OCI-LY1 (cell line): ENCODE results near the gene CDH13.

Experiments
- H2AFZ ChIP-seq: fragments of 200-600 bp; sonication (generic), shearing (Covaris generic); 2 replicates; pipeline ENCODE4 v1.6.0; 2014; ENCODE audit warnings: antibody characterized with exemption, mild to moderate bottlenecking, low read length
- H3F3A ChIP-seq: fragments of 200-600 bp; sonication (generic), shearing (Covaris generic); 2 replicates; pipeline ENCODE4 v1.6.0; 2014; ENCODE audit warnings: mild to moderate bottlenecking, antibody characterized with exemption, low read length, moderate library complexity; ENCODE audit not compliant: insufficient read depth
- H3K27ac ChIP-seq: fragments of 200-600 bp; sonication (generic); 2 replicates; pipeline ENCODE4 v1.5.1; 2014; ENCODE audit warnings: low read length, mixed run types, mild to moderate bottlenecking, low read depth; ENCODE audit not compliant: poor library complexity, severe bottlenecking
- H3K27me3 ChIP-seq: fragments of 200-600 bp; sonication (generic); 2 replicates; pipeline ENCODE4 v1.6.0; 2014; ENCODE audit warnings: antibody characterized with exemption, mild to moderate bottlenecking, low read length, moderate library complexity; ENCODE audit not compliant: insufficient read depth
- H3K36me3 ChIP-seq: fragments of 200-600 bp; sonication (generic); 2 replicates; pipeline ENCODE4 v1.6.1; 2014; ENCODE audit warnings: mild to moderate bottlenecking, antibody characterized with exemption, low read length, moderate library complexity, mixed read lengths; ENCODE audit not compliant: insufficient read depth
- H3K4me1 ChIP-seq: fragments of 200-600 bp; sonication (generic); 2 replicates; pipeline ENCODE4 v1.5.1; 2014; ENCODE audit warnings: mild to moderate bottlenecking, low read length, moderate library complexity; ENCODE audit not compliant: insufficient read depth, severe bottlenecking
- H3K4me2 ChIP-seq: fragments of 200-600 bp; sonication (generic), shearing (Covaris generic); 2 replicates; pipeline ENCODE4 v1.6.1; 2014; ENCODE audit warnings: low read length
- H3K4me3 ChIP-seq: fragments of 200-600 bp; sonication (generic); 2 replicates; pipeline ENCODE4 v1.5.1; 2014; ENCODE audit warnings: low read length, low read depth, mild to moderate bottlenecking, mixed read lengths; ENCODE audit not compliant: poor library complexity, severe bottlenecking
- H3K79me2 ChIP-seq: fragments of 200-600 bp; shearing (Covaris generic); 2 replicates; pipeline ENCODE4 v1.6.1; 2016; ENCODE audit warnings: mixed run types, low read length, mixed read lengths; ENCODE audit not compliant: insufficient read depth
- H3K9ac ChIP-seq: fragments of 200-600 bp; sonication (generic), shearing (Covaris generic); 2 replicates; pipeline ENCODE4 v1.6.1; 2014; ENCODE audit warnings: mild to moderate bottlenecking, low read length, mixed read lengths
- H3K9me2 ChIP-seq: fragments of 200-600 bp; sonication (generic), shearing (Covaris generic); 2 replicates; pipeline ENCODE4 v1.6.1; 2014; ENCODE audit warnings: low read depth, mild to moderate bottlenecking, low read length, mixed read lengths
- H3K9me3 ChIP-seq: fragments of 200-600 bp; shearing (Covaris generic); 2 replicates; pipeline ENCODE4 v1.6.1; 2014; ENCODE audit warnings: low read length, mixed read lengths
- H4K20me1 ChIP-seq: fragments of 200-600 bp; sonication (generic), shearing (Covaris generic); 2 replicates; pipeline ENCODE4 v1.6.0; 2016; ENCODE audit warnings: mild to moderate bottlenecking, low read length; ENCODE audit not compliant: insufficient read depth
- CTCF ChIP-seq: fragments of 200-600 bp; sonication (generic), shearing (Covaris generic); IDR thresholded peaks from 2 replicates; pipeline ENCODE4 v1.5.1; 2017; ENCODE audit warnings: mild to moderate bottlenecking, antibody characterized with exemption, low read length, moderate library complexity, mixed read lengths
- EZH2 ChIP-seq: fragments of 200-600 bp; sonication (generic), shearing (Covaris generic); IDR thresholded peaks from 2 replicates; pipeline ENCODE4 v1.8.0; 2017; ENCODE audit warnings: borderline replicate concordance, mixed run types, mild to moderate bottlenecking, antibody characterized with exemption, low read length, moderate library complexity, mixed read lengths

The CDH13 gene

GRCh38 chr16:83475108-83475507 lies 848.3 kb downstream of the CDH13 start:
- H3K27me3 ChIP-seq = no peaks in the 10 kb centered on the region
- H4K20me1 ChIP-seq = no peaks in the 10 kb centered on the region
- H3K9ac ChIP-seq = no peak overlapping the region
- H3K9me2 ChIP-seq = no peaks in the 10 kb centered on the region
- no peak overlapping the region for H3K4me3 ChIP-seq
- H3K9me3 ChIP-seq = no peaks in the 10 kb centered on the region
- no peaks in the 10 kb centered on the region for H3F3A ChIP-seq
- H3K36me3 ChIP-seq = no peaks in the 10 kb centered on the region
- H3K4me2 ChIP-seq = no peak overlapping the region
- H3K27ac ChIP-seq = no peak overlapping the region
- no peaks in the 10 kb centered on the region for H3K4me1 ChIP-seq
- H2AFZ ChIP-seq = no peak overlapping the region
- TF ChIP-seq CTCF = no peak
- TF ChIP-seq EZH2 = no peak
- H3K79me2 ChIP-seq = no peaks in the 10 kb centered on the region

GRCh38 chr16:83481589-83481988 lies 854.8 kb downstream of the CDH13 start:
- Histone ChIP-seq H3K4me3 (no peak overlapping the region), H3K4me2 (no peak overlapping the region), H3K9me3 (no peaks in the 10 kb centered on the region), H3K79me2 (no peaks in the 10 kb centered on the region), H3K9me2 (no peaks in the 10 kb centered on the region), H3K4me1 (no peaks in the 10 kb centered on the region), H3K27me3 (no peaks in the 10 kb centered on the region), H3K27ac (no peak overlapping the region), H3K36me3 (no peaks in the 10 kb centered on the region), H2AFZ (no peak overlapping the region), H3F3A (no peaks in the 10 kb centered on the region), H4K20me1 (no peaks in the 10 kb centered on the region), H3K9ac (no peak overlapping the region)
- TF ChIP-seq EZH2 = no peak
- no peak for TF ChIP-seq CTCF

- H3K27ac ChIP-seq = no peak overlapping the region
- H3K9me2 ChIP-seq = no peaks in the 10 kb centered on the region
- no peaks in the 10 kb centered on the region for H3K4me1 ChIP-seq
- H3K36me3 ChIP-seq = no peaks in the 10 kb centered on the region
- no peak overlapping the region for H2AFZ ChIP-seq
- H3K4me3 ChIP-seq = no peak overlapping the region
- H3K9ac ChIP-seq = no peak overlapping the region
- TF ChIP-seq CTCF (no peak), EZH2 (no peak)
- H3K4me2 ChIP-seq = no peak overlapping the region
- H3F3A ChIP-seq = no peaks in the 10 kb centered on the region
- H3K9me3 ChIP-seq = no peaks in the 10 kb centered on the region
- H3K27me3 ChIP-seq = no peaks in the 10 kb centered on the region
- no peaks in the 10 kb centered on the region for H4K20me1 ChIP-seq
- no peaks in the 10 kb centered on the region for H3K79me2 ChIP-seq
Measured at GRCh38 chr16:83482545-83483162, 855.9 kb downstream of the CDH13 start.
